ENCODE measurements around the gene FAM241B. TPM values are rescaled to one million over a fixed set of nuclear protein-coding genes. Genes with fewer than 3 reads are reported as not detected.

Gene FAM241B
- total RNA-seq, 1 experiment from 2014 or later = 18.0 TPM

GRCh38 chr10:69583106-69583505 is 46.9 kb upstream of the FAM241B start:
- no peak for DNase-seq (ENCODE audit: low read depth, low spot score)
- ChIA-PET RAD21 (ENCODE audit: low non-redundant PET in 1 of 2, low total read pairs in 2 of 2, uncharacterized antibody in 2 of 2, unreplicated experiment in 2 of 2) (no interaction called here), CTCF (no interaction called here), POLR2A (no interaction called here)
- no peak overlapping the region for H3K4me3 ChIP-seq (replicated peaks in 1 of 2; ENCODE audit: low read depth in 1 of 2, low read length in 2 of 2)
- H3K27me3 ChIP-seq (ENCODE audit: insufficient read depth, low read length) = peaks cover 23% of the 10 kb centered on the region
- no peak overlapping the region for H3K9ac ChIP-seq (ENCODE audit: low read length)
- H2AFZ ChIP-seq (ENCODE audit: low read depth, low read length, poor library complexity, severe bottlenecking) = no peak overlapping the region
- H3K4me2 ChIP-seq (ENCODE audit: low read length) = no peak overlapping the region
- no peaks in the 10 kb centered on the region for H4K20me1 ChIP-seq (ENCODE audit: insufficient read depth)
- no peaks in the 10 kb centered on the region for H3K9me2 ChIP-seq (ENCODE audit: insufficient read depth)
- ATAC-seq = no peak
- H3K9me3 ChIP-seq (ENCODE audit: control insufficient read depth in 1 of 2, insufficient read depth in 1 of 2, low read depth in 1 of 2, low read length in 2 of 2) = no peaks in the 10 kb centered on the region
- TF ChIP-seq ELF1 (IDR thresholded peaks at IDR 0.05; ENCODE audit: borderline replicate concordance, low read depth) (no peak), ZNF274 (IDR thresholded peaks at IDR 0.05; ENCODE audit: low read depth, low read length) (no peak), EZH2 (IDR thresholded peaks at IDR 0.05) (no peak)
- no peaks in the 10 kb centered on the region for H3K36me3 ChIP-seq (ENCODE audit: control insufficient read depth in 1 of 2, insufficient read depth in 2 of 2, low read length in 2 of 2)
- BruUV-seq (replicated peaks) = no TSS peak
- H3K27ac ChIP-seq (ENCODE audit: low read depth, low read length) = no peak overlapping the region
- no peaks in the 10 kb centered on the region for H3K4me1 ChIP-seq (ENCODE audit: control insufficient read depth in 1 of 2, insufficient read depth in 2 of 2, low read length in 2 of 2)
- intact Hi-C loops (cut with micrococcal nuclease) = no loop called here
- H3K79me2 ChIP-seq (ENCODE audit: insufficient read depth, low read length) = no peaks in the 10 kb centered on the region

DNA sequence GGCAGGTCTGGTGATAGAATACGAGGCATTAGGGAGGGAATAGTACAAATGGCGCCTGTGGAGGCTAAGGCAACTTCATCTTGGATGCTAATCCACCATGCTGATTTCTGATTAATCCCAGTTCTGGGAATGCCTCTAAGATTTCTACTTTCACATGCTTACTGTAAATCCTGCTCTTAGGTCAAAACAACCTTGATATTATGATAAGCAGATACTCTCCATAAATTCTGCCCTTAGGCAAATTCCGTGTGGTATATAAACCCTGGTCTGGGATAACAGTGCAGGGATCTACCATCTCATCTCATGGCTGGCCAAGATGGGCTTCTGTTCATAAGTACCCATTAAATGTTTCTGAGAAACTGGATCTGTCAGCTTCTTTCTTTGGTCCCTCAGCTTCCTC is 45.4 kb upstream of the FAM241B start:
- H3K4me3 ChIP-seq (replicated peaks in 1 of 2; ENCODE audit: low read depth in 1 of 2, low read length in 2 of 2) = no peak overlapping the region
- ChIA-PET POLR2A (no interaction called here), RAD21 (ENCODE audit: low non-redundant PET in 1 of 2, low total read pairs in 2 of 2, uncharacterized antibody in 2 of 2, unreplicated experiment in 2 of 2) (no interaction called here), CTCF (no interaction called here)
- H3K27ac ChIP-seq (ENCODE audit: low read depth, low read length) = no peak overlapping the region
- peaks cover 16% of the 10 kb centered on the region for H3K27me3 ChIP-seq (ENCODE audit: insufficient read depth, low read length)
- H3K4me1 ChIP-seq (ENCODE audit: control insufficient read depth in 1 of 2, insufficient read depth in 2 of 2, low read length in 2 of 2) = no peaks in the 10 kb centered on the region
- H2AFZ ChIP-seq (ENCODE audit: low read depth, low read length, poor library complexity, severe bottlenecking) = no peak overlapping the region
- no peak for DNase-seq (ENCODE audit: low read depth, low spot score)
- no peak overlapping the region for H3K9ac ChIP-seq (ENCODE audit: low read length)
- no TSS peak for BruUV-seq (replicated peaks)
- H4K20me1 ChIP-seq (ENCODE audit: insufficient read depth) = no peaks in the 10 kb centered on the region
- H3K36me3 ChIP-seq (ENCODE audit: control insufficient read depth in 1 of 2, insufficient read depth in 2 of 2, low read length in 2 of 2) = no peaks in the 10 kb centered on the region
- no peaks in the 10 kb centered on the region for H3K9me2 ChIP-seq (ENCODE audit: insufficient read depth)
- ATAC-seq = no peak
- no peak overlapping the region for H3K4me2 ChIP-seq (ENCODE audit: low read length)
- H3K79me2 ChIP-seq (ENCODE audit: insufficient read depth, low read length) = no peaks in the 10 kb centered on the region
- no peaks in the 10 kb centered on the region for H3K9me3 ChIP-seq (ENCODE audit: control insufficient read depth in 1 of 2, insufficient read depth in 1 of 2, low read depth in 1 of 2, low read length in 2 of 2)
- no peak for TF ChIP-seq CTCF (IDR thresholded peaks at IDR 0.05 in 2 of 3, conservative IDR thresholded peaks at IDR 0.05 in 1 of 3; ENCODE audit: borderline replicate concordance in 1 of 3, insufficient read depth in 1 of 3, low read depth in 2 of 3, low read length in 2 of 3)
- no peak for TF ChIP-seq ZBTB33 (IDR thresholded peaks at IDR 0.05; ENCODE audit: extremely low read depth, insufficient replicate concordance, low read length)
- no peak for TF ChIP-seq ZNF274 (IDR thresholded peaks at IDR 0.05; ENCODE audit: low read depth, low read length)
- no peak for TF ChIP-seq RAD21 (IDR thresholded peaks at IDR 0.05; ENCODE audit: low read depth)
- no peak for TF ChIP-seq ZFX (IDR thresholded peaks at IDR 0.05)
- no peak for TF ChIP-seq ELF1 (IDR thresholded peaks at IDR 0.05; ENCODE audit: borderline replicate concordance, low read depth)
- TF ChIP-seq FOSL1 (IDR thresholded peaks at IDR 0.05; ENCODE audit: low read depth) = no peak
- no peak for TF ChIP-seq SP1 (IDR thresholded peaks at IDR 0.05; ENCODE audit: low read depth)
- TF ChIP-seq YY1 (IDR thresholded peaks at IDR 0.05; ENCODE audit: extremely low read depth, insufficient replicate concordance, low read depth, low read length) = no peak
- TF ChIP-seq SRF (IDR thresholded peaks at IDR 0.05; ENCODE audit: low read depth) = no peak
- TF ChIP-seq EZH2 (IDR thresholded peaks at IDR 0.05) = no peak
- intact Hi-C loops (cut with micrococcal nuclease) = no loop called here

Data from HCT116 (cell line).